Ascending aorta (tissue), 2 donors: ENCODE measurements around the gene THUMPD2. TPM values are rescaled to one million over a fixed set of nuclear protein-coding genes. Genes with fewer than 3 reads are reported as not detected.
A peak's percentile ranks its signal among the peaks of the same experiment; 100 is the strongest.

Experiments
- DNase-seq, 2 donors: peaks; one replicate each; pipeline ENCODE4 v3.0.0-alpha.2; 2019; ENCODE audit warnings: low spot score in 2 of 2
- H3K27ac ChIP-seq, 2 donors: fragments of 200-600 bp; sonication (generic); one replicate each; pipeline ENCODE4 v1.5.1; 2016 to 2017; ENCODE audit warnings: mild to moderate bottlenecking in 1 of 2
- H3K27me3 ChIP-seq: fragments of 200-600 bp; sonication (generic); one replicate; pipeline ENCODE4 v1.5.1; 2017
- H3K36me3 ChIP-seq, 2 donors: fragments of 200-600 bp; sonication (generic); one replicate each; pipeline ENCODE4 v1.5.1; 2016
- H3K4me1 ChIP-seq, 2 donors: fragments of 200-600 bp; sonication (generic); one replicate each; pipeline ENCODE4 v1.5.1; 2016 to 2017; ENCODE audit warnings: mild to moderate bottlenecking in 1 of 2
- H3K4me3 ChIP-seq, 2 donors: fragments of 200-600 bp; sonication (generic); one replicate each; pipeline ENCODE4 v1.5.1; 2016 to 2017; ENCODE audit warnings: mild to moderate bottlenecking in 1 of 2
- H3K9me3 ChIP-seq, 2 donors: fragments of 200-600 bp; sonication (generic); one replicate each; pipeline ENCODE4 v1.5.1; 2016
- intact Hi-C: fragments of 100-400 bp; cut with DNase I; formaldehyde crosslinking; loops from one replicate; pipeline ENCODE4 v1.15.1; 2023
- total RNA-seq: library from RNA; depleted of rRNA; stranded (reverse); fragments of >200 nt; gene quantifications from one replicate; pipeline ENCODE4 v1.1.0, GENCODE V29; 2016
- TF ChIP-seq, protein P1 (sequence below), 3 experiments: fragments of 200-600 bp in 2 of 3; fragments of 450-650 bp in 1 of 3; sonication (generic) in 2 of 3; IDR thresholded peaks; one replicate each; pipeline ENCODE4 v1.5.1; 2016 to 2019; ENCODE audit warnings: antibody characterized with exemption in 3 of 3, mild to moderate bottlenecking in 1 of 3, moderate library complexity in 1 of 3

THUMPD2 gene
- total RNA-seq, 1 donor from 2014 or later, result 13.0 TPM

DNA sequence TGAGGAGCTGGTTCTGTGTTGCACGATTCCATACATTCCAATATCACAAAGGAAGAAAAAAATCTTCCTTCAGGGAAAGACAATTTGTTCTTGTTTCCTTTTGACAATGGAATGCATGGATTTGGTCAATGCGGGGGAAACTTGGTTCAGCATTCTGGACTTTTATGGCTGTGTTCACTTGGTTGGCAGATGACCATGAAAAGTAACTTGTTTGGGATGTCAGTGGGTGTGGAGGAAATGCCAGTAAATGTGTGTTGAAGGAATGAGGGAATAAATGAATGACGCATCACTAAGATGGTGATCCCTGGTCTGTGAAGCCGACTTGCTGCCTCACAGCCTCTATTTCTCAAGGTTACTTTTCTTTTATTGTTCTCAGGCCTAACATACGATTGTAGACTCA is 53.7 kb downstream of the THUMPD2 start:
- H3K4me1 ChIP-seq, result peaks cover 0 to 24% of the 10 kb centered on the region in 2 donors
- intact Hi-C loops, result no loop called here
- no peak for DNase-seq
- peak overlapping the region in 1 of 2 donors; percentile 60 for H3K27ac ChIP-seq
- H3K9me3 ChIP-seq, result no peaks in the 10 kb centered on the region
- no peaks in the 10 kb centered on the region for H3K27me3 ChIP-seq
- H3K36me3 ChIP-seq, result no peaks in the 10 kb centered on the region
- H3K4me3 ChIP-seq, result no peak overlapping the region
- TF ChIP-seq, protein P1, sequence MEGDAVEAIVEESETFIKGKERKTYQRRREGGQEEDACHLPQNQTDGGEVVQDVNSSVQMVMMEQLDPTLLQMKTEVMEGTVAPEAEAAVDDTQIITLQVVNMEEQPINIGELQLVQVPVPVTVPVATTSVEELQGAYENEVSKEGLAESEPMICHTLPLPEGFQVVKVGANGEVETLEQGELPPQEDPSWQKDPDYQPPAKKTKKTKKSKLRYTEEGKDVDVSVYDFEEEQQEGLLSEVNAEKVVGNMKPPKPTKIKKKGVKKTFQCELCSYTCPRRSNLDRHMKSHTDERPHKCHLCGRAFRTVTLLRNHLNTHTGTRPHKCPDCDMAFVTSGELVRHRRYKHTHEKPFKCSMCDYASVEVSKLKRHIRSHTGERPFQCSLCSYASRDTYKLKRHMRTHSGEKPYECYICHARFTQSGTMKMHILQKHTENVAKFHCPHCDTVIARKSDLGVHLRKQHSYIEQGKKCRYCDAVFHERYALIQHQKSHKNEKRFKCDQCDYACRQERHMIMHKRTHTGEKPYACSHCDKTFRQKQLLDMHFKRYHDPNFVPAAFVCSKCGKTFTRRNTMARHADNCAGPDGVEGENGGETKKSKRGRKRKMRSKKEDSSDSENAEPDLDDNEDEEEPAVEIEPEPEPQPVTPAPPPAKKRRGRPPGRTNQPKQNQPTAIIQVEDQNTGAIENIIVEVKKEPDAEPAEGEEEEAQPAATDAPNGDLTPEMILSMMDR (IDR thresholded peaks at IDR 0.05), result no peak

DNA sequence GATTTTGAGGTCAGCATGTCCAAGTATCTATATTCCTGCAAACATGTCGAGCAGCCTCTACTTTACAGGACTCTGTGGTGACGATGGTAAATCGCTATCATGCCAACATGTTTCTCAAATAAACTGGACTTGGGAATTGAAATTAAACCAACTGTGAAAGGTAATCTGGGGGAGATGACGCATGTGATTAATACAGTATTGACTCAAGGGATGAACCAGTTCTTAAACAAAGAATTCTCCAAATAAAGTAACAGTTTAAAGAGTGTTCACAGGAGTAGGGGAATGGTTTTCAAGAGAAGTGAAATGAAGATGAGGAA is 54.3 kb downstream of the THUMPD2 start:
- DNase-seq, result no peak
- Histone ChIP-seq H3K27me3 (no peaks in the 10 kb centered on the region), H3K9me3 (no peaks in the 10 kb centered on the region), H3K27ac (peak overlapping the region; percentile 23 to 60), H3K4me1 (peaks cover under 1 to 30% of the 10 kb centered on the region in 2 donors), H3K36me3 (no peaks in the 10 kb centered on the region), H3K4me3 (no peak overlapping the region)
- TF ChIP-seq, protein P1 (IDR thresholded peaks at IDR 0.05), result no peak
- intact Hi-C loops, result loop anchor here (5.0 kb wide), 1 partner anchor 57 kb away; the partner anchor contains the start of gene TMEM178A

DNA sequence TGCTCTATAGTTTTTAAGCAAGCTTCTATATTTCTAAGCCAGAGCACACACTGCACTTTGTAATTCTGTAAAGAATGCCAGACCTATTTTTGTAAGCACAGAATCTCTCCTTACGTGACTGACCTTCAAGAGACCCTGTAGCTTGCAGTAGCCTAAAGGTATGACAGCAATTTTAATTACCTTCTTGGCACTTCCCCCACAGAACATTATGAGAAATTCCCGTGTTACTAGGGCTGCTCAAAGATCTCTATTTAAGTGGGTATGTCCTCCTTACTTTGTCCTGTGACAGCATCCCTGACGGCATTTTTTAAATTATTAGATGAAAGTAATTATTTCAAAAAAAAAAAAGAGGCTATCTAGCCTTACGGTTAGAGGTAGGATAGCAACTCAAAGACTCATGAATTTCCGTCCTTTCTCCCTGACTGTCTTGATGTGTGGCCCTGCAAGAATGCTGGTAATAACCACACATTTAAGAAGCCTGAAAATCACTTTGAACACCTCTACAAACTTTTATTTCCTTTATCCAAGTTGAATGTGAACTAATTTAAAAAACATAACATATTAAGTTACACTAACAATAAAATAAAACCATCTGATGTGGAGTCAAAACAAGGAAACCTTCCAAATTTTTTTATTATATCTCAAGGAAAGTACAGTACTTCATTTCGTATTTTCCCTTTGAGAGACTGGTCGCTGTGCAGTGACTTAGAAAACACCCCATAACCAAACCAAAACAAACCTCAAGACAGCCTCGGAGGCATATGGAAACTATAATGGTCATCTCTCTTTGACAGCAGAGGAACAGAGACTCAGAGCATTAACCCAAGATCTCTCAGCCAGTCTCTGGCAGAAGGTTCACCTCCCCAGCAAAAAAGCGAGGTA is 54.9 kb downstream of the THUMPD2 start:
- no peaks in the 10 kb centered on the region for H3K9me3 ChIP-seq
- peak overlapping the region in 1 of 2 donors; percentile 26 for H3K4me3 ChIP-seq
- no peaks in the 10 kb centered on the region for H3K36me3 ChIP-seq
- peaks cover 6 to 36% of the 10 kb centered on the region in 2 donors for H3K4me1 ChIP-seq
- intact Hi-C loops, result loop anchor here (5.0 kb wide), 1 partner anchor 57 kb away; the partner anchor contains the start of gene TMEM178A
- TF ChIP-seq, protein P1 (IDR thresholded peaks at IDR 0.05), result no peak
- no peaks in the 10 kb centered on the region for H3K27me3 ChIP-seq
- DNase-seq, result no peak
- peak overlapping the region; percentile 40 to 60 for H3K27ac ChIP-seq

DNA sequence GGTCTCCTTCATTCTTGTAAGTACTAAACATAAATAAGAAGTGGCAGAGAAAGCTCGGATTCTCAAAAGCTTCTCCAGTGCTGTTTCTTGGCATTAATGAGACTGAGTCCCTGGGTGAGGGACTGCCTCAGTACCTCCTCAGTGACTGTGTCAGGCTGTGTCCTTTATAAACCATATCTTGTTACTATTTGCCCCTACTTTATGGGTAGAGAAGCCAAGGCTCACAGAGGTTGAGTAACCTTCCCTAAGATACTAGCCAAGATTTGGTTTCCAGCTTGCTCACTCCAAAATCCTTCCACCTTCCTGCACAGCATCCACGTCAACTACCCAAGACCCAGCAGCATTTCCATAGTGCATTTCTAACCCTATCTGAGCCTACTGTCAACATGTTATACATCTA is 55.6 kb downstream of the THUMPD2 start:
- H3K36me3 ChIP-seq, result no peaks in the 10 kb centered on the region
- peak overlapping the region; percentile 40 to 60 for H3K27ac ChIP-seq
- TF ChIP-seq, protein P1 (IDR thresholded peaks at IDR 0.05), result no peak
- DNase-seq, result no peak
- peak overlapping the region in 1 of 2 donors; percentile 26 for H3K4me3 ChIP-seq
- H3K27me3 ChIP-seq, result no peaks in the 10 kb centered on the region
- intact Hi-C loops, result loop anchor here (5.0 kb wide), 1 partner anchor 56 kb away; the partner anchor contains the start of gene TMEM178A
- H3K4me1 ChIP-seq, result peaks cover 6 to 41% of the 10 kb centered on the region in 2 donors
- no peaks in the 10 kb centered on the region for H3K9me3 ChIP-seq

DNA sequence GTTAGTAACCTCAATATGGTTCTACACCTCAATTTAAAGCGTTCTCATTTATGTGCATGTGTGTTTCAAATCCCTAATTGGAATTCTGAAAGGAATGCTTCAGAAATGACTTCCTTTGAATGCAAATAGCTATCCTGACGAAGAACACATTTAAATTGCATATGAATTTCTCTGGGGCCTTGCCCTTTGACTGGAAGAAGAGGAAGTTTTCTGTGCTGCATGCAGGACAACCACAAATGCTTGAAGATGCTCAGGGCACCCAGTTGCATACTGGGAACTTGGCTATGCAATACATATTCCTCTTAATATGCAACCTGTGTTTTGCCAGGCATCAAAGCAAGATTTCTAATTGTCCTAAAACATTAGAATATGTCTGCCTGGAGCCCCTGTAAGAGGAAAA is 58.1 kb downstream of the THUMPD2 start:
- Histone ChIP-seq H3K36me3 (no peaks in the 10 kb centered on the region), H3K27me3 (no peaks in the 10 kb centered on the region), H3K27ac (no peak overlapping the region), H3K9me3 (no peaks in the 10 kb centered on the region), H3K4me1 (peaks cover 6 to 41% of the 10 kb centered on the region in 2 donors), H3K4me3 (no peak overlapping the region)
- TF ChIP-seq, protein P1 (IDR thresholded peaks at IDR 0.05), result no peak
- DNase-seq, result no peak
- intact Hi-C loops, result loop anchor here (5.0 kb wide), 1 partner anchor 54 kb away; the partner anchor contains the start of gene TMEM178A
